ENCODE results near the gene ANK2.

The ANK2 gene

GRCh38 chr4:113142351-113142750 is 92.9 kb downstream of the ANK2 start:
- H3K27me3 ChIP-seq (ENCODE audit: control insufficient read depth, insufficient read depth, low read length): no peaks in the 10 kb centered on the region
- no peaks in the 10 kb centered on the region for H3K9me3 ChIP-seq (ENCODE audit: control insufficient read depth, low read length)
- no peak overlapping the region for H3K9ac ChIP-seq (ENCODE audit: low read length)
- no peaks in the 10 kb centered on the region for H3K36me3 ChIP-seq (ENCODE audit: control insufficient read depth, insufficient read depth, low read length)
- peaks cover 7% of the 10 kb centered on the region for H3K4me1 ChIP-seq (ENCODE audit: control insufficient read depth, insufficient read depth, low read length)
- no peak overlapping the region for H3K4me3 ChIP-seq (ENCODE audit: low read length)

DNA sequence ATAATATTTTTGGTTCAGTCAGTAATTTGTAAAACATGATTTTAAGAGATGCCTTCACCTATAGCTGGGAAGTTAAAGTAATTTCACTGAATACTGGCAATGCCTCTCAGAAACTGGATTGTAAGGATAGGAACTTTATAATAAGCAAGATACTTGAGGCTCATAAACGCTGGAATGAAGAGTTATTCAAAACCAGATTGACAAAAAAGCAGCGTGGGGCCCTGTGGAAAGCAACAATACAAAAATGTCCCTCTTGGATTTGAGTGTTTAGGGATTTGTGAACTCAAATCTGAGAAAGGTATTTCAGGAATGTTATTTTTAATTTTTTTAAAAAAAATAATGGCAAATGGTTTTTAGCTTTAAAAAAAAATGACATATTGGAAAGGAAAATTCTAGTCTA is 94.6 kb downstream of the ANK2 start:
- Histone ChIP-seq H3K4me3 (ENCODE audit: low read length) (no peak overlapping the region), H3K27me3 (ENCODE audit: control insufficient read depth, insufficient read depth, low read length) (no peaks in the 10 kb centered on the region), H3K9ac (ENCODE audit: low read length) (no peak overlapping the region), H3K9me3 (ENCODE audit: control insufficient read depth, low read length) (no peaks in the 10 kb centered on the region), H3K4me1 (ENCODE audit: control insufficient read depth, insufficient read depth, low read length) (peaks cover 7% of the 10 kb centered on the region), H3K36me3 (ENCODE audit: control insufficient read depth, insufficient read depth, low read length) (no peaks in the 10 kb centered on the region)

- Histone ChIP-seq H3K4me1 (ENCODE audit: control insufficient read depth, insufficient read depth, low read length) (peaks cover 7% of the 10 kb centered on the region), H3K36me3 (ENCODE audit: control insufficient read depth, insufficient read depth, low read length) (no peaks in the 10 kb centered on the region), H3K4me3 (ENCODE audit: low read length) (no peak overlapping the region), H3K9ac (ENCODE audit: low read length) (no peak overlapping the region), H3K9me3 (ENCODE audit: control insufficient read depth, low read length) (no peaks in the 10 kb centered on the region), H3K27me3 (ENCODE audit: control insufficient read depth, insufficient read depth, low read length) (no peaks in the 10 kb centered on the region)
Observed at GRCh38 chr4:113145147-113145518, 95.7 kb downstream of the ANK2 start.

DNA sequence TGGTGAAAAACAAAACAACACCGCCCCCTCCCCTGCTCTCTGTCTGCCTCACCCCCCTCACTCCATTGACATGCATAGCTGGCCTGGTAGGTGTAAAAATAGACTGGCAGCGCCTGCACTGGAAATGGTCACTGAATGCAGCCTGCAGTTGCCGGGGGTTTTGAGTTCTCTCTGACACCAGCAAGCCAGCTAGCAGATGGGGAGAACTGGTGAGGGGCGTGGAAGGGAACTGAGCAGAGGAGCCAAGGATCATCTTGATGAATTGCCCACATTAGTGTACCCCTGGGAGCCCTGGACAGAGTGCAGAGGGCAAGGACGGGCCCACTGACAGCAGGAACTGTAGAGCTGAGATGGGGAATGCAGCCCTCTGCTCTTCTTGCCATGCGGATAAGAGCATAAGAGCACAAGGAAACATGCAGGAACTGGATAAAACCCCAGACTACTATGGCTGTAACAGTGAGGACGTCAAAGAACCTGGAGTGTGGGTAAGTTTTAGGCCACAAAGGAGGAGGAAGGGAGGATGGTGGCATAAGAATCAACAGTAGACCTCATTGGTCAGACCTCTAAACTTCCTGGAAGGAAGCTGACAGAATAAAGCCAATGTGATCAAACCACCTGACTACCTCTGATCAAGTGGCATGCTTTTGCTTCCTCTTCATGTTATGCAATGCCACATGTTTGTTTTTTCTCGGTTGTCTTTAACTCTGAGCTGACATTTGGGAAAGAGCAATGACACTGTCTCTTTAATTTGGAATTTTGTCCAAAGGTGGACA is 96.3 kb downstream of the ANK2 start:
- no peak overlapping the region for H3K4me3 ChIP-seq (ENCODE audit: low read length)
- H3K9me3 ChIP-seq (ENCODE audit: control insufficient read depth, low read length): no peaks in the 10 kb centered on the region
- no peaks in the 10 kb centered on the region for H3K36me3 ChIP-seq (ENCODE audit: control insufficient read depth, insufficient read depth, low read length)
- H3K27me3 ChIP-seq (ENCODE audit: control insufficient read depth, insufficient read depth, low read length): no peaks in the 10 kb centered on the region
- H3K4me1 ChIP-seq (ENCODE audit: control insufficient read depth, insufficient read depth, low read length): peaks cover 7% of the 10 kb centered on the region
- no peak overlapping the region for H3K9ac ChIP-seq (ENCODE audit: low read length)

- no peaks in the 10 kb centered on the region for H3K27me3 ChIP-seq (ENCODE audit: control insufficient read depth, insufficient read depth, low read length)
- H3K4me1 ChIP-seq (ENCODE audit: control insufficient read depth, insufficient read depth, low read length): peaks cover 7% of the 10 kb centered on the region
- no peaks in the 10 kb centered on the region for H3K36me3 ChIP-seq (ENCODE audit: control insufficient read depth, insufficient read depth, low read length)
- H3K9me3 ChIP-seq (ENCODE audit: control insufficient read depth, low read length): no peaks in the 10 kb centered on the region
- peak overlapping the region; percentile 73 for H3K9ac ChIP-seq (ENCODE audit: low read length)
- peak overlapping the region; percentile 42 for H3K4me3 ChIP-seq (ENCODE audit: low read length)
Observed at GRCh38 chr4:113146876-113147358, 97.5 kb downstream of the ANK2 start.

DNA sequence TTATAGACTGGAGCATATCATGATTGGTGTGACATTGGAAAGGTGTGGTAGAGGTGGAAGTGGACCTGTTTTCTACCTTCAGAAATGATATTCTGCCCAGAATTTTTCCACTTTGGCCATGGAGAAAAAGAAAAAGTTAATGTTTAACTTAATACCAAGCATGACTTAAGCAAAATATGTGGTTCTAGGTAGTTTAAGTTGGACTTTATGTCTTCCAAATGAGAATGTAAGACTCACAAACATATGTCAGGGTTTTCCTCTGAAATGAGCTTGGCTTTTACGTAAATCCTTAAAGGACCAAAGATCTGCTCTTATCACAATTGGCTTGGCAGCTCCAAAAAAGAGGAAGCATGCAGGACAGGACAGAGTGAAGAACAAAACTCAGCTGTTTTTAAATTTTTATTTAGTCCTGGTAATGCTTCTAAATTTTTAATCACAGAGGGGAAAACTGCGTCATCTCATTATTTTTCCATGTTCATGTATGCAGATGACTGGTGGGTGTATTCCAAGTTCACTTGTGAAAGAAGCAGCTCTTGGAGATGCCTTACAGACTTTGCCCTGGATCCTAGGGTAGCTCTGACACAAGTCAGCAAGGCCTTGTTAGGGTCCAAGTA is 98.2 kb downstream of the ANK2 start:
- no peaks in the 10 kb centered on the region for H3K9me3 ChIP-seq (ENCODE audit: control insufficient read depth, low read length)
- peaks cover 7% of the 10 kb centered on the region for H3K4me1 ChIP-seq (ENCODE audit: control insufficient read depth, insufficient read depth, low read length)
- no peak overlapping the region for H3K4me3 ChIP-seq (ENCODE audit: low read length)
- no peaks in the 10 kb centered on the region for H3K27me3 ChIP-seq (ENCODE audit: control insufficient read depth, insufficient read depth, low read length)
- H3K36me3 ChIP-seq (ENCODE audit: control insufficient read depth, insufficient read depth, low read length): no peaks in the 10 kb centered on the region
- H3K9ac ChIP-seq (ENCODE audit: low read length): no peak overlapping the region

DNA sequence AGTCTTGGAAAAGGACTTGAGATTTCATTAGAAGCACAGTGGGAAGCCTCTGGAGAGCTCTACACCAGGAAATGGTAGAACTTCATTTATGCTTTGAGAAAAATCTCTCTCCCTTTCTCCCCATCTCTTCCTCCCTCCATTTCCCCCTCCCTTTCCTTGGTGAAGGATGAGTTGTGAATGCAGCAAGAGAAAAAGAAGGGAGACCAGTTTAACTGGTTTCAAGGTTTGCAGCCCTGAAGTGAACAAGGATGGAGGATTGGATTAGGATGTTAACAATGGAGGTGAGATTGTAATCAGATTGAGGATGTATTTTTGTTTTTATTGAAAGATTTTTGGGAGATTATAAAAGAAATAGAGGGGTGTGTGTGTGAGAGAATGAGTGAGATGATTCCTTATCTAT is 99.5 kb downstream of the ANK2 start:
- Histone ChIP-seq H3K27me3 (ENCODE audit: control insufficient read depth, insufficient read depth, low read length) (no peaks in the 10 kb centered on the region), H3K9ac (ENCODE audit: low read length) (no peak overlapping the region), H3K9me3 (ENCODE audit: control insufficient read depth, low read length) (no peaks in the 10 kb centered on the region), H3K36me3 (ENCODE audit: control insufficient read depth, insufficient read depth, low read length) (no peaks in the 10 kb centered on the region), H3K4me3 (ENCODE audit: low read length) (no peak overlapping the region), H3K4me1 (ENCODE audit: control insufficient read depth, insufficient read depth, low read length) (peaks cover 7% of the 10 kb centered on the region)

DNA sequence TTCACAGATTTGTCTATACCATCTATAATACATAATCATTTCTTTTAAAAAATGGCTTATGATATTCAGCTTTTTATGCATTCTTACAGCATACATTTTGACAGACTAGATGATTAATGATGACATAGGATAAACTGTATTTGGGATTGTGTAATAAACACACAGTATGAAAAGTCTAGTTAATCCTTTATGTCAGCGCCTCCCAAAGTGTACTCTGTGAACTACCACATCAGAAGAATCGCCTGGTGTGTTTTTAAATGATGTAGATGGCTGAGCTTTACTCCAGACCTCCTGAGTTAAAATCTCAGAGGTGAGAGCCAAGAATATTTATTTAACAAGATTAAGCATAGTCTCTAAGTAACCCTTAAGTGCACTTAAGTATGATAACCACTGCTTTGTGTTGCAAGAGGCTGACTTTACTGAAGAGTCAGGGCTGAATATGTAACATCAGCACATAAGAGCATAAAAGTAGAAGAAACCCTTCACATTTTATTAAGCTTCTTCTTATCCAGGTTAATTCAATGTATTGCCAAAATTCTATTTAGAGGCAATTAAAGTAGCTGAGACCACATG is 104.2 kb downstream of the ANK2 start:
- H3K36me3 ChIP-seq (ENCODE audit: control insufficient read depth, insufficient read depth, low read length): no peaks in the 10 kb centered on the region
- no peak overlapping the region for H3K4me3 ChIP-seq (ENCODE audit: low read length)
- no peaks in the 10 kb centered on the region for H3K9me3 ChIP-seq (ENCODE audit: control insufficient read depth, low read length)
- no peak overlapping the region for H3K9ac ChIP-seq (ENCODE audit: low read length)
- H3K27me3 ChIP-seq (ENCODE audit: control insufficient read depth, insufficient read depth, low read length): no peaks in the 10 kb centered on the region
- no peaks in the 10 kb centered on the region for H3K4me1 ChIP-seq (ENCODE audit: control insufficient read depth, insufficient read depth, low read length)

GRCh38 chr4:113154281-113154680 is 104.8 kb downstream of the ANK2 start:
- no peaks in the 10 kb centered on the region for H3K9me3 ChIP-seq (ENCODE audit: control insufficient read depth, low read length)
- no peak overlapping the region for H3K4me3 ChIP-seq (ENCODE audit: low read length)
- H3K4me1 ChIP-seq (ENCODE audit: control insufficient read depth, insufficient read depth, low read length): no peaks in the 10 kb centered on the region
- no peaks in the 10 kb centered on the region for H3K36me3 ChIP-seq (ENCODE audit: control insufficient read depth, insufficient read depth, low read length)
- H3K27me3 ChIP-seq (ENCODE audit: control insufficient read depth, insufficient read depth, low read length): no peaks in the 10 kb centered on the region
- H3K9ac ChIP-seq (ENCODE audit: low read length): no peak overlapping the region

- no peaks in the 10 kb centered on the region for H3K9me3 ChIP-seq (ENCODE audit: control insufficient read depth, low read length)
- H3K36me3 ChIP-seq (ENCODE audit: control insufficient read depth, insufficient read depth, low read length): no peaks in the 10 kb centered on the region
- no peaks in the 10 kb centered on the region for H3K4me1 ChIP-seq (ENCODE audit: control insufficient read depth, insufficient read depth, low read length)
- H3K27me3 ChIP-seq (ENCODE audit: control insufficient read depth, insufficient read depth, low read length): no peaks in the 10 kb centered on the region
- no peak overlapping the region for H3K4me3 ChIP-seq (ENCODE audit: low read length)
- H3K9ac ChIP-seq (ENCODE audit: low read length): no peak overlapping the region
Observed at GRCh38 chr4:113157086-113157857, 107.8 kb downstream of the ANK2 start.

GRCh38 chr4:113159942-113160545 is 110.6 kb downstream of the ANK2 start:
- H3K27me3 ChIP-seq (ENCODE audit: control insufficient read depth, insufficient read depth, low read length): no peaks in the 10 kb centered on the region
- H3K4me1 ChIP-seq (ENCODE audit: control insufficient read depth, insufficient read depth, low read length): no peaks in the 10 kb centered on the region
- no peak overlapping the region for H3K4me3 ChIP-seq (ENCODE audit: low read length)
- H3K9ac ChIP-seq (ENCODE audit: low read length): no peak overlapping the region
- no peaks in the 10 kb centered on the region for H3K36me3 ChIP-seq (ENCODE audit: control insufficient read depth, insufficient read depth, low read length)
- H3K9me3 ChIP-seq (ENCODE audit: control insufficient read depth, low read length): no peaks in the 10 kb centered on the region
